ENCODE measurements around the gene LMCD1.

Gene LMCD1

GRCh38 chr3:8542190-8543135 lies 40.8 kb downstream of the LMCD1 start:
- TF ChIP-seq CTCF (conservative IDR thresholded peaks at IDR 0.05; ENCODE audit: control insufficient read depth, insufficient read depth, low read depth, low read length) = no peak
- DNase-seq (ENCODE audit: low read depth) = no peak
- H3K4me3 ChIP-seq (ENCODE audit: control insufficient read depth, low read depth, low read length) = no peak overlapping the region

- no peak for DNase-seq (ENCODE audit: low read depth)
- TF ChIP-seq CTCF (conservative IDR thresholded peaks at IDR 0.05; ENCODE audit: control insufficient read depth, insufficient read depth, low read depth, low read length) = no peak
These were observed 45.0 kb downstream of the LMCD1 start for GRCh38 chr3:8546609-8547008.

GRCh38 chr3:8548502-8549275 lies 47.1 kb downstream of the LMCD1 start:
- DNase-seq (ENCODE audit: low read depth) = no peak
- no peak for TF ChIP-seq CTCF (conservative IDR thresholded peaks at IDR 0.05; ENCODE audit: control insufficient read depth, insufficient read depth, low read depth, low read length)
- no peak overlapping the region for H3K4me3 ChIP-seq (ENCODE audit: control insufficient read depth, low read depth, low read length)

More at GRCh38 chr3:8546609-8547008, 45.0 kb downstream of the LMCD1 start:
- H3K4me3 ChIP-seq (ENCODE audit: control insufficient read depth, low read depth, low read length) = no peak overlapping the region

GRCh38 chr3:8549354-8549753 lies 47.7 kb downstream of the LMCD1 start:
- TF ChIP-seq CTCF (conservative IDR thresholded peaks at IDR 0.05; ENCODE audit: control insufficient read depth, insufficient read depth, low read depth, low read length) = no peak
- DNase-seq (ENCODE audit: low read depth) = no peak
- no peak overlapping the region for H3K4me3 ChIP-seq (ENCODE audit: control insufficient read depth, low read depth, low read length)

GRCh38 chr3:8550611-8551010 lies 49.0 kb downstream of the LMCD1 start:
- no peak overlapping the region for H3K4me3 ChIP-seq (ENCODE audit: control insufficient read depth, low read depth, low read length)
- DNase-seq (ENCODE audit: low read depth) = no peak
- no peak for TF ChIP-seq CTCF (conservative IDR thresholded peaks at IDR 0.05; ENCODE audit: control insufficient read depth, insufficient read depth, low read depth, low read length)

- DNase-seq (ENCODE audit: low read depth) = no peak
- TF ChIP-seq CTCF (conservative IDR thresholded peaks at IDR 0.05; ENCODE audit: control insufficient read depth, insufficient read depth, low read depth, low read length) = no peak
These were observed 50.7 kb downstream of the LMCD1 start for GRCh38 chr3:8552223-8552762.

More at GRCh38 chr3:8552223-8552762, 50.7 kb downstream of the LMCD1 start:
- no peak overlapping the region for H3K4me3 ChIP-seq (ENCODE audit: control insufficient read depth, low read depth, low read length)
